ENCODE data around the gene MOK.

The MOK gene

DNA sequence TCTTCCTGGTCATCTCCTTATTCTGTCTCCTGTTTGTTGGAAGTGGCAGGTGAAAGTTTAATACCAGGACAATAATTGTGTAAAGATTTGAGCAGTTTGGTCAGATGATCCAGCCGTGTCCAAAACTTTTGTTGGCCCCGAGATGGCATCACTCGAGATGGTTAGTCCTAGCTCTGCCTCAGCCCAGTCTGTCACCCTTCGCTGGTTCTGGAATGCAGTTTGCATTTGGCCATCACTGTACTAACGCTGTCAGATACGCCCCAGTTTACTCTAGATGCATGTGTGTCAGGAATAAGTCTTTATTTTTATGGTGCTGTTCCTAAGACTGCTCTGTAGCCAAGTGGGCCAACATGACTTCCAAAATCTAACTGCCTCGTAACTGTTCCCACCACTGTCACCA, 79.6 kb downstream of the MOK start:
- DNase-seq (ENCODE audit: low read depth, low spot score) = no peak

DNA sequence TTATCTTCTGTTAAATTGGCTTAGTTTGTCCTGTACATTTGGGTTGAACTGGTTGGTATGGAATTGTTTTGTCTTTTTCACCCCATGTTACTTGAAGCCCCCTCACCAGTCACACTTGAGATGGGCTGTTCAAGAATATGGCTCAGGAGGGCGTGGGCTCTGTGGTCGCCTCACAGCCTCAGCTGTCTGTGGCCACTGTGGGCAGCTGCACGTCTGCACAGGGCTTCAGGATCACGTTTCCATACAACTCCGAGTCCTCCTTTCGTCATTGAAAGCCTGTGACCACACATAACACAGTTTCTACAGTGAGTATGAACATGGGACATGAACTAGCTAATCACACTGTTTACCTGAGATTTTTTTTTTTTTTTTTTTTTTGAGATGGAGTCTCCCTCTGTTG, 81.3 kb downstream of the MOK start:
- DNase-seq (ENCODE audit: low read depth, low spot score) = no peak

DNA sequence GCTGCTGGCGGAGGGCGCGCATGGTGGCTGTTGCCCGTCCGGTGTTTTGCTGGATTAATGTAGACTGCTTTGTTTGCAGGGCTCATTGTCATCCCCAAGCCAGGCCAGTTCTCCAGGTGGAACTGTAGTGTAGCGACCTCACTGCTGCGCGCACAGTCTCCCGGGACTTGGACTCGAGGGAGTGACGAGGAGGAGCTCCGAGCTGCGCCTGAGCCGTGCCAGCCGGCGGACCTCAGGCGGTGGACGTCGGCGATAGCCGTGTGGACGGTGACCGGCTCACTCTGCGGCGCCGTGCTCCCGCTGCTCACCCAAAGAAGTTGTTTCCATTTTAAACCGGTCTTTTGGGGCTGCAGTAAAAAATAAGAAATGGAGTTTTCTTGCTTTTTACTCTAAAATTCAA, 82.2 kb downstream of the MOK start:
- DNase-seq (ENCODE audit: low read depth, low spot score) = no peak

DNA sequence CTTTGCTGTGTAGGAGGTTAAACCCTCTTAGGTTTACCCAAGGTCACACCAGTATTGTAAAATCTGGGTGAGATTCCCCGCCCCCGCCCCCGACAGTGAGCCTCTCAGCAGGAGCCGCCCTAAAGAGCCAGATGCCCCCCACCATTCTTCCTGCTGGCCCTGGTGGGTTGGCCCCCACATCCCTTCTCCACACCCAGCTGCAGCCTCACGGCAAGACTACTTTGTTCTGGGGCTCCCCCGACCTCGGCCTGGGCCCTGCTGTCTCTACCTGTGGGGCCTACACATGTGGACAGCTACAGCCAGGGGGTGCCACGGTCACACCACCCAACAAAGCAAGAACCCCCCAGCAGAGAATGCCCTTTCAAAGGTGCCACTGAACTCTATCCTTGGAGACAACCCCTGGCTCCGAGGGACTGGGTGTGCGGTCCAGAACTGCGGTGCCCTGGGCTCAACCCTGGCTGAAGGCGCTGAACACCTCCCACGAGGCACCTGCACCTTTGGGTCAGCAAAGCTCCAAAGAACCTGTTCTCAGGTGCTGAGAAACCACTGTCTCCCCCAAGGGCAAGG, 82.9 kb downstream of the MOK start:
- DNase-seq (ENCODE audit: low read depth, low spot score) = no peak

DNA sequence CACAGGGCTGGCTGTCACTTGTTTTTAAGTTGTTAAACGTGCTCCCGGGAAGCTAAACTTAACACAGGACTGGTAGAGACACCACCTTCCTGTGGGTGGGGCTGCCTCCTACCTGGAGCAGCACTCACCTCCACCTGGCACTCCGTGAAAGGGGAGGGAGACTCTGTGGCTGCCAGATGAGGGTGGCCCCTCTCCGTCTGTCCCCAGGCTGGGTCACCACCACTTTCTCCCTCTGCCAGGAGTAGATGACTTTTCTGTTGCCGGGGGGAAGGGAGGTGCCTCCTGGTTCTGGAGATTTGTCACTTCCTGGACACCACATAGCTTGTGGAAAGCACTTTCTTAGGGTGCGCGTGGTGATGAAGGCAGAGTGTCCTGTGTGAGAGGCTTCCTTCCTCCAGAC, 83.9 kb downstream of the MOK start:
- DNase-seq (ENCODE audit: low read depth, low spot score) = no peak

DNA sequence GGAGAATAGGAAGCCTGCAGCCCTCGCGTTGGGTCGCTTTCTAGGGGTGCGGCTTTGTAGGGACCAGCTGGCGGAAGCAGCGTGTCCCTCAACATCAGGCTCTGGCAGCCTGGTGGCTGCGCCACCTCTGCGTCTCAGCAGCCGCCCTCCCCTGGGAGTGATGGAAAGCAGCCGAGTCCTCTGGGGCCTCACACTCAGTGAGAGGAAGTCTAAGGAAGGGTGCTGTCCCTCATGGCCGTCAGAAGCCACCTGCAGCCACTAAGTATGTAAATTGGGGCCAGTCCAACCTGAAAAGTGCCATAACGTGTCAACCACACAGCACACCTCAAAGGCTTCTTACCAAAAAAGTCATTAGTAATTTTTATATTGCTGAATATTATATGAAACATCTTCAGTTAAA, 84.9 kb downstream of the MOK start:
- no peak for DNase-seq (ENCODE audit: low read depth, low spot score)

DNA sequence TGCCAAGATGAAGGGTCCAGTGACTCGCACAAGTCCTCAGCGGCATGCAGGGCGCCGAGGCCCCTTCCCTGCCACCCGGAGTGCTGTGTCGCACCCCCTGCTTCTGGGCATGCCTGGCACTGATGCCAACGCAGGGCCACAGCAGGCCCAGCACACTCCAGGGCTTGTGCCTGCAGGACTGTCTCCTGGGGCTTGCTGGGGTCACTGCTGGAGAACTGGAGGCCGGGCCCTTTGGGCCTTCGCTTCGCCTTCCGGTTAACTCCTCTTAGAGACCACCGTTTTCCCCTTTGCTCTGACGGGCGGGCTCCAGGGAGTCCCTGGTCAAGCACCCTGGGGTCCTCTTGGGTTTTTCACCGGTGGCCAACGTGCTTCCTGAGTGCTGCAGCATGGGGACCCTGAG, 85.6 kb downstream of the MOK start:
- DNase-seq (ENCODE audit: low read depth, low spot score) = no peak

DNA sequence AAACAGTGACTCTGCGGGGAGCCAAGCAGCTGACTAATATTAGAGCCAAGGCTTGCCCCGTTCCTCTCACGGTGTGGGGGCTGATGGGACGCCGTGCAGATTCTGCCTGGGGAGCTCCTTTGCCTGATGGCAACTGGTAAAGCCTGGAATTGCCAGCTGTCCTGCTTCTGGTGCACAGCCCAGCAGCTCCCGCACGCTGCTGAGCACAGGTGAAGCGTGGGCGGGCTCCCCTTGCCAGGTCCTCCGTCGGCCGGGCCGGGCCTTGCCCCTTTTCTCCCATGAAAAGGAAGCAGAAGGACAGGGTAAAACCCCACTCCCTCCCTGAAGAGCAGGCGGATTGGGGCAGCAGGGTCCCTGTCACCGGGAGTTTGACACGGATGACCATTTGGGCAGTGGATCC, 86.3 kb downstream of the MOK start:
- no peak for DNase-seq (ENCODE audit: low read depth, low spot score)

DNA sequence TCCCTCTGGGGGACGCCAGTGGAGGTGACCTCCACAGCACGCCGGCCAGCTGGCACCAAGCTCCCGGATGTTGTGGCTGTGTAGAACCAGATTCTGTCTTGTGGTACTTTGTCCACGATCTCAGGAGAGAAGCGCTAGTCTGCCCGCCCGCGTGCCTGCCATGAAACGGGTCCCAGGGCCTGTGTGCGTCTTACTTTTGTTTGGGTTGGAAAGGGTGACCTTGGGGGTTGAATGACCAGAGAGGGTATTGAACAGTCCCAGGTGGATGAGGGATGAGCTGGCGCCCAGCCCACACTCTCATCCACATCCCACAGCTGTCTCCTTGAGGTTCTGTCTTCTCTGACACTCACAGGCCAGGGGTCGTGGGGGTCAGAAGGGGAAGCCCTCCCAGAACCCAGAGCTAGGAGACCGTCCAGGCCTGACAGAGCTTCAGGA, 87.0 kb downstream of the MOK start:
- DNase-seq (ENCODE audit: low read depth, low spot score) = no peak

DNA sequence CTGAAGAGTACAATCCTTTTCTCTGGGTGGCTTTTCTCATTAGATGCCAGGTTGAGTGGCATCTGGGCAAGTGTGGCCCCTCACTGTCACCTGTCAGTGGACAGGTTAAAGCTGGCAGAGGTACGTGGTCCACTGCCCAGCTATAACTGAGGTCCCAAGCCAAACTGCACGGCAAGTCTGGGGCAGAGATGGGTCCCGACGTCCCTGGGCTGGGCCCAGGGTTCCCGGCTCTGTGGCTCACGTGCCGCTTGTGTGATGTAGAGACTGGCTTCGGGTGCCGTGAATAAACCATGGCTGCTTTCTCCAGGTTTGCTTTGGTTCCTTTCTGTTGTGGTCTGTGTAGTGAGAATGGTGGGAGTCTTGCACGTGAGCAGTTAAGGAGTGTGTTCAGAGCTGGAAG, 87.6 kb downstream of the MOK start:
- DNase-seq (ENCODE audit: low read depth, low spot score) = no peak

DNA sequence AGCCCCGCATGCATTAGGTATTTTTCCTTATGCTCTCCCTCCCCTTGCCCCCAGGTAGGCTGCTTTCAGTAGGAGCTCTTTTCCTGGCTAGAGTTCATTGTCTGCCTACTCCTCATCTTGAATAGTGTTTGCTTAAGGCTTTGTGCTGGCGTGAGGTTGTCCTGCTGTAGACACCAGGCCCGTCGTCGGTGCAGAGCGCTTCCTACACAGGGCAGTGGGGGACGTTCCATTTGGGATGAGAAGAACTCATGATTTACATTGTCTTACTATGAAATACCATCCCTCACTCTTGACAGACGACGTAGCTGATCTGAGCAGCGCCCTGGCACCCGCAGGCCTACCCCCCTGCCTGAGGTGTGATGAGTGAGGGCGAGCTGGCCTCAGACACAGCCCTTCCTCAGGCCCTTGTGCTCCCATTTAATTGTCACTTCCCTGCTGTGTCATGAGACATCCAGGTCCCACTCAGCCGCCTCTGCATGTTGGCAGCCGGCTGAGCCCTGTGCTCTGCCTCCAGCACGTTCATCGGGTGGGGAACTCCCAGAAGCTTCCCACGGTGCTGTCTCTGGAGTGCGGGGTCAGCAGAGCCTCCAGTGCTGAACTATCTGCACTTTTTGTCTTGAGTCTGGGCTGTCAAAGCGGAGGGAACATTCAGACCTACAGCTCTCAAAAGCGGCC, 89.3 kb downstream of the MOK start:
- DNase-seq (ENCODE audit: low read depth, low spot score) = peak; percentile 51

DNA sequence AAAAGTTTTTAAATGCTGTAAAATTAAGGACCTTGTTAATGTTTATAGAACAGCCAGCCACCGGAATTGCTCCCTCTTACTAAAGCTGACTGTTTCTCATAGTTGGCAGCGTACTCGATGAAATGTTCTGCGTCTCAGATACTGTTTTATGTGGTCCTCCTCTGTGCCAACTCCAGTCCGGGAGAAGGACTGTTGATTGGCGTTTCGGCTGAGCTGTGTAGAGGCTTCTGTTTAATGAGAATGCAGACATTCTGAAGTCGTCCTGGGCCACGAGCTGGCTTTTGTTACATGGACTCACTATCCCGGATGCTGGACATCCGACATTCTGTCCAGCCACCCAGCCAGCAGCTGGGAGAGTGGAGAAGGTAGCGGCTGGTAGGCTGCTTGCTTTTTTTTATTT, 89.9 kb downstream of the MOK start:
- peak; percentile 93 for DNase-seq (ENCODE audit: low read depth, low spot score)

DNA sequence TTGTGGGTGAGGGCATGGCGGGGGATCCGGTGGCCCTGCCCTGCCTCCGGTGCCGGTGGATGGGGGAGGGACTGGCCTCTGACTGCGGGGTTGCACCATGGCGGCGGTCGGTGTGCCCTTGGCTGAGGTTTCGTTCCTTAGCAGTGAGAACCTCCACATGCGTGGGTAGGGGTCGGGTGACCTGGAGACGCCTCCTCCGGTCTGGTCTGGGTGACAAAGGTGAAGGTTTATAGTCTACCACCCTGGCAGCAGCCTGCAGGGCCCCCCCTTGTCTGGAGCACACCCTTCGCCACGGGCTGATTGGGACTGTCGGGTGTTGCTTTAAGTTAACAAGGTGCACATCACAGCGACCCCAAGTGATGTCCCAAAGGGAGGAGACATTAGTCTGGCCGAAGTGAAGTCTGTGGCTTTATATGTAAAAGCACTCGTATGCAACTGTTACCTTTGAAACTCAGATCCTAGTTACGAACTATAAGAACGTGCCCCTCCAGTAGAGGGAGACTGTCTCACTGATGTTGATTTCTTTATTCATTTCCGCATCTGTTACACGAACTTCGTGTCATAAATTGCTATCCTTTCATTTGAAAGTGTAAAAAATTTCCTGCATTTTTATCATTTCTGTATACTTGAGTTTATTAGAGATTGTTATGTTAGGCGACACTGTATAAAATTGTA, 90.8 kb downstream of the MOK start:
- no peak for DNase-seq (ENCODE audit: low read depth, low spot score)

DNA sequence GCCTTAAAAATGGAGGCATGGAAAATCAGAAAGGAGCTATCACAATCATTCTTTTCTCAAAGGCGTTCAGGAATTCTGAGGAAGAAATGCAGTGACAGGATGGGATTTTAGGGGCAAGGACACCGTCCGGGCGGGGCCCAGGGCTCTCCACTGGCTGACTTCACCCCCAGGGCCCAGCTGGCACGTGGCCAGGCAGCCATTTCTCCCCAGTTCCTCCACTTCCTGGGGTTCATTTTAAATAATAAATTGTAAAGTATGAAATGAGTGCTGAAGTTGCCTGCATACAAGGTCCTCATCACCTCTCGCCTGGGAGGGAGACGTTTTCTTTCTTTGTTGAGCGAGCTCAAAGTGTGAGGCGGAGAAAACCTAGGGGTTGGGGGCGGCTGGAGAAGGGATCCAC, 91.5 kb downstream of the MOK start:
- no peak for DNase-seq (ENCODE audit: low read depth, low spot score)

DNA sequence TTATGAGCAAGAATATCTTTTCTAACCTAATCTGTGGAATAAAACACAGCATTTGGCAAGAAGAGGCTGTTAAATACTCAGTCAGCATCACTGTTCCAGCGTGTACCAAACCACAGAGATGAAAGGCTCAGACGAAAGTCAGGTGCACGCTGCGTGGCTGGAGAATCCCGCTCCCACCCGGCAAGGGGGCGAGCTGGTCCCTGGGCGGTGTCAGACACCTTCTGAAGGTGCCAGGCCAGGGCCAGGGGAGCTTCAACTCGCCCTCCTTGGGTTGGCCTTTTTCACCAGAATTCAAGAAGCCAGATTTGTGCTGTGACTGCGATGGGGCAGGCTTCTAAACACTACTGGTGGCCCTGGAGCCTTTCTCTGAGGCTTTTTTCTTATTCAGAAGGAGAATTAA, 92.1 kb downstream of the MOK start:
- no peak for DNase-seq (ENCODE audit: low read depth, low spot score)

DNA sequence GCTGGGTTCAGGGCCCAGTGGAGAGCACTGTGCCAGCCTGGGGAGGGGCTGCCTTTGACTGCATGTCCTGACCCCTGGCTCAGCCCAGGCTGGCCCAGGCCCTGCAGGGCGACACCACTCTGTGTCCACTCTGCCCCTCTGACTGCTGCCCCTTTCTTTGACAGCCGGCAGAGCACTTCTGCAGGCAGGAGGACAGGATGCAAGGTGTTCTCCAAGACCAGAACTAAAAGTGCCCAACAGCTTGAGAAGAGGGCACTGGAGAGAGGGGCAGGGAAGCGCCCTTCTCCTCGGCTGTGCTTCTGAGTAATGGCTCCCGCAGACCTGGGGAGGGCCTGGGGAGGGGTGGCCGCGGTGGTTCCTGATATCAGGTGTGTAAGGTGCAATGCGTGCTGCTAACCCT, 92.6 kb downstream of the MOK start:
- DNase-seq (ENCODE audit: low read depth, low spot score) = no peak

DNA sequence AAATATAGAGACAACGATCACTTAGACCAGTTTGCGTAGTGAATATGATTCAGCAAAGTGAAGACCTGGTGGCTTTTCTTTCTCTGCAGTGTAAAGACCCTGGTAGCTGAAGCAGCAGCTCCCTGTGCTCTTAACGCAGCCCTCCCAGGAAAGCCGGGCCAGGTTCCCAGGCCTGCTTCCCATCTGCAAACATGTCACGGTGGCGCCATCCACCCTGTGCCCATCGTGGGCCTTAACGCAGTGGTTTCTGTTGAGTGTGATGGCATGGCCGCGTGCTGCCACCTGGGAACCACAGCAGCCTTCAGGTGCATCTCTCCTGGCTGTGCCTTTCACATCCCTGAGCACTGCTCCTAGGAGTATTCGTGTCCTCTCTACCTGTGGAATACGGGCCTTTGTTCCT, 93.7 kb downstream of the MOK start:
- no peak for DNase-seq (ENCODE audit: low read depth, low spot score)

DNA sequence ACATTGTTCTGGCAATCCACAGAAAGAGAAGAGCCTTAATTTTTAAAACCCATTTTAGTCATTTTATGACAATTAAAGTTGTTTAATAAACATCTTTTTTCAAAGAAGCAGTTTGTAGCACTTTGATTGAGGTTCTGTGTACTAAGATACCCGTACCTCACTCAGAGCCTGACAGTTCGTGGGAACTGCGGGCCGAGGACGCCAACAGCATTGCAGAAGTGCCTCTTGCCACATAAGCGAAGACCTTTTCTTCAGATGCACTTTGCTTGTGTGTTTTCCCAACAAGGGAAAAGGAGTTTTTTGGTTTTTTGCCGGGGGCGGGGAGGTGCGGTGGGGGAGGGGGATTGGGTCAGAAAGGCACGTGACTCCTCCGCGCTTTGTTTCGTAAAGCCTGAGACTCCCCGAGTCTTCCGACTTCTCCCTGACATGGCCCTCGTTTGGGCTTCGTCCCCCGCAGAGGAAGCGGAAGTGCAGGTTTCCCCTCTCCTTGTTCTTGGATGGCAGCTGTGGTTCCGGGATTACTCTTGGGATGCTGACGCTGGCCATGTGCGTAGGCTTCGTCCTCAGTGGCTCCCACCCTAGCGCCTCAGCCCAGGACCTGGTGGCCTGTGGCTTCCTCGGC, 94.4 kb downstream of the MOK start:
- DNase-seq (ENCODE audit: low read depth, low spot score) = no peak

DNA sequence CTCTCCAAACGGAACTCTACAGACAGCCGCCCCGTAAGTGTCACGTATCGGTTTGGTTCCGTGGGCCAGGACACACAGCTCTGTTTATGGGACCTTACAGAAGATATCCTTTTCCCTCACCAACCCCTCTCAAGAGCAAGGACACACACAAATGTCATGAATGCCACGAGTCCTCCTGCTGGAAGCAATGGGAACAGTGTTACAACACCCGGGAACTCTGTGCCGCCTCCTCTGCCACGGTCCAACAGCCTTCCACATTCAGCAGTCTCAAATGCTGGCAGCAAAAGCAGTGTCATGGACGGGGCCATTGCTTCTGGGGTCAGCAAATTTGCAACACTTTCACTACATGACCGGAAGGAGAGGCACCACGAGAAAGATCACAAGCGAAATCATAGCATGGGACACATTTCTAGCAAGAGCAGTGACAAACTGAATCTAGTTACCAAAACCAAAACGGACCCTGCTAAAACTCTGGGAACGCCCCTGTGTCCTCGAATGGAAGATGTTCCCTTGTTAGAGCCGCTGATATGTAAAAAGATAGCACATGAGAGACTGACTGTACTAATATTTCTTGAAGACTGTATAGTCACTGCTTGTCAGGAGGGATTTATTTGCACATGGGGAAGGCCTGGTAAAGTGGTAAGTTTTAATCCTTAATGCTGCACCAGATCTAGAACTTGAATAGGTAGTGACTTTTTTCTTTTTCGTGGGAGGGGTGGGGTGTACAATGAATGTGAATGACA, 95.6 kb downstream of the MOK start:
- peak; percentile 44 for DNase-seq (ENCODE audit: low read depth, low spot score)

DNA sequence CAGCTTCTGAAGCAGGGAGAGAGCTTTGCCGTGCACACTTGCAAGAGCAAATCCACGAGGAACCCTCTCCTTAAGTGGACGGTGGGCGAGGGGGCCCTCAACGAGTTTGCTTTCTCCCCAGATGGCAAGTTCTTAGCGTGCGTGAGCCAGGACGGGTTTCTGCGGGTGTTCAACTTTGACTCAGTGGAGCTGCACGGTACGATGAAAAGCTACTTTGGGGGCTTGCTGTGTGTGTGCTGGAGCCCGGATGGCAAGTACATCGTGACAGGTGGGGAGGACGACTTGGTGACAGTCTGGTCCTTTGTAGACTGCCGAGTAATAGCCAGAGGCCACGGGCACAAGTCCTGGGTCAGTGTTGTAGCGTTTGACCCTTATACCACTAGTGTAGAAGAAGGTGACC, 96.2 kb downstream of the MOK start:
- DNase-seq (ENCODE audit: low read depth, low spot score) = no peak

DNA sequence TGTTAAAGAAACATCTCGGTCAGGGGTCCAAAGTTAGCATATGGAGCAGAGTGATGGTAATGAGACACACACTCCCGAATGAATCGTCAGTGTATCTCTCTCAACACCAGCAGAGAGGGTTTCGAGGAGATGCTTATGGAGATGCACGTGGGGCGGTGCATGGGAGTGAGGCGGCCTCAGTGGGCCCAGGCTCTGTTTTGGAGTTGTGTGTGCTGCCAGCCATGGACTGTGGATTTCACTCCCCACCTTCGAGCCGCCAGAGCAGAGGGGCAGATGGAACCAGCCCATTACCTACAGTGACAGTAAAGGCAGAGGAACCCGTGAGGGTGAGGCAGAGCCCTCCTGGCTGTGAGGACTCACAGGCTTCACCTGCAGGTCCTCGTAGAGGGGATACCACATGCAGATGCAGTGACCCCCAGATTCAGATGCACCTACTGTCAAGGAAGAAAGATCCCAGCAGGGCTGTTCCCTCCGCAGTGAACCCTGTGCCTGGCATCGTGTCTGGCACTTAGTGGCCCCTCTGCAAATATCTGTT, 97.1 kb downstream of the MOK start:
- DNase-seq (ENCODE audit: low read depth, low spot score) = no peak

DNA sequence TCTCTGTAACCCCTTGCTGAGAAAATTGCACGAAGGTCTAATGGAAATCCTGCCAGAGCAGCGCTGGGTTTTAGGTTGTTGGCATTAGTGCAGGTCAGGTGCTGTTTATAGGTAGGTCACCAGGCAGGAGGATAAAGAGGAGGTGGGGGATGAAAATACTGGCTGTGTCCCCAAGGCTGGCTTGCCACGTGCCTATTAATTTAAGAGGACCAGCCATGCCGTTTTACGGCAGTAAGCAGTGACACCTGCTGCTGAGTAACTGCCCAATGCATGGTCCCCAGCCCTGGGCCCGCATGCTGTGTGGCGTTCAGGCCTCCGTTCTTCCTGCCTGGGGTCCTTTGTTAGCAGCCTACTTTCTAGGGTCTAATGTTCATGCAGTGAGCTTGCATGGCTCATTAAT, 98.0 kb downstream of the MOK start:
- DNase-seq (ENCODE audit: low read depth, low spot score) = no peak

Measured in astrocyte of the hippocampus (primary cell).